CD4-positive, alpha-beta T cell treated with Interleukin-1 beta for 1 hour (primary cell): ENCODE results near the gene KIAA1671.

ENCODE experiments used
- DNase-seq, 2 donors: peaks; one replicate each; pipeline ENCODE4 v3.0.0-alpha.2; 2020 to 2022

Gene KIAA1671

DNA sequence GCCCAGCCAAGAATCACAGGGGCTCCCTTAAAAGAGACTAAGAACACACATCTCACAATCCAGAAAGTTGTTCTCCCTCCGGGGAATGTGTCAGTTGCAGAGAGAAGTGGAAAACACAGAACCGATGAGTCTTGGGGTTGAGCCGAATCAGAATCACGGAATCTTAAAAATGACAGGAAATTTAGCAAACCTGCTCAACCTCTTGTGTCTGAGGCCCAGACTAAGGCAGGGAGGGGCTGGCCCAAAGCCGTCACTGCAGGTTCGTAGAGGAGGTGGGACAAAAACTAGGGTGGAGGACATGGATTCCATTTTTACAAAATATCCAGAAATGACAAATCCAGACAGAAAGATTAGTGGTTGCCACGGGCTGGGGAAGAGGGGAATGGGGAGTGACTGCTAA is 63.8 kb downstream of the KIAA1671 start:
- DNase-seq = no peak

DNA sequence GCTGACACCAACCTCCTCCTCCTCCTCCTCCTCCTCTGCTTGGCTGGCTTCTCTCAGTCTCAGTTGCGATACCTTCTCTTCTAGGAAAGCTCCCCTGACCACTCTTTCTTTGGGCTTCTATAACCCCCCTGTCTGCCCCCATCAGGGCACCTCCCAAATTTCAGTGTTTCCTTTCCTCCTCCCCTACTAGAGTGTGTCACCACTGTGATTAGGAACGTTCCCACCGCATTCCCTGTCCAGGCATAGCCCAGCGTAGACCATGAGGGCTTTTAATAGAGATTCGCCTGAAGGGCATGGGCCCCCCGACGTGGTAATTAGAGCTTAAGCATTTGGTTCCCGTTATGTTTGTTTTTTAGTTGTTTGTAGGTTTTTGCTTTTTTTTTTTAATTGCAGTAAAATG is 65.5 kb downstream of the KIAA1671 start:
- DNase-seq = no peak

DNA sequence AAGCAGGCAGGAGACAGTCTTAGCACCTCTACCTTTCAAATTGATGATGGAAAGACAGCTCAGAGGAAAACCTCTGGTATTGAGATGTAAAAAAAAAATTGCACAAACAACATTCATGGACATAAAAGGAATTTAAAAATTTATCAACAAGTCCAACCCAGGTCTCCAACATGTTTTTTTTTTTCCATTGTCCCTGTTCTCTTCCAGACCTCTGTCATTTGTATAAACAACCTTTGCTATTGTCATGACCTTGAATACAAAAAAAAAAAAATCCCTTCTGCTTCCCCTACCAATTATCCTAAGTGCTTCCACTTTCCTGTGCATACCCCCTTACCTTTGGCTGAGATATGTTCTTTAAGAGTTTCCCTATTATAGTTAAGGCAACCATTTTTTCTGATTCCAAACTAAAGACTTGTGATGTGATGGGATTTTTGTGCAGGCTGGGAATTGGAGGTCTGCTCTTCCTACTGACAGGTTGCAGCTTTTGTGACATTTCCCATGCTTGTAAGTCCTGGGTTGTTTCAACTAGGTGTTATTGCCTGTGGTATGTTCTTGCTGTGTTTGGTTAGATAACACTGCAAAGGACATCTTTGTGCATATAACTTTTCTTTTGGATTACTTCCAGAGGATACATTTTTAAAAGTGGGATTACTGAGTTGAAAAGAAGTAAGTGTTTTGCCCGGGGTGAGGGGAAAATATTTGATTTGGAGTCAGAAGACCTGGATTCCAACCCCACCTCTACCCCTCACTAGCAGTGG is 67.1 kb downstream of the KIAA1671 start:
- no peak for DNase-seq

DNA sequence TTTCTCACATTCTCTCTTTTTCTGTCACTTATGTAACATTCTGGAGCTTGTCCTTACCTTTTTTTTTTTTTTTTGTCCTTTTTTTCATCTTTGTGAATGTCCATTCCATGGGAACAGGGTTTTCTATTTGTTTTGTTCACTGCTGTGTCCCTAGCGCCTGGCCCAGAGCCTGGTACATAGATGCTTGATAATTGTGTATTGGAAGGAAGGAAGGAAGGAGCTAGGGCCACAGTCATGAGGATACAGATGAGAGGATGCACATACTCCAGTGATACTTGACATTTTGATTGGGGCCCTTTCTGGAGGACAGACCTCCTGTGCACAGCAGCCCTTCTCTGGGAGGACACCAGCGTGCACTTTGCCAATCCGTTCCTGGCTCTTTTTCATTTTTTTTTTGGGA is 68.9 kb downstream of the KIAA1671 start:
- no peak for DNase-seq

DNA sequence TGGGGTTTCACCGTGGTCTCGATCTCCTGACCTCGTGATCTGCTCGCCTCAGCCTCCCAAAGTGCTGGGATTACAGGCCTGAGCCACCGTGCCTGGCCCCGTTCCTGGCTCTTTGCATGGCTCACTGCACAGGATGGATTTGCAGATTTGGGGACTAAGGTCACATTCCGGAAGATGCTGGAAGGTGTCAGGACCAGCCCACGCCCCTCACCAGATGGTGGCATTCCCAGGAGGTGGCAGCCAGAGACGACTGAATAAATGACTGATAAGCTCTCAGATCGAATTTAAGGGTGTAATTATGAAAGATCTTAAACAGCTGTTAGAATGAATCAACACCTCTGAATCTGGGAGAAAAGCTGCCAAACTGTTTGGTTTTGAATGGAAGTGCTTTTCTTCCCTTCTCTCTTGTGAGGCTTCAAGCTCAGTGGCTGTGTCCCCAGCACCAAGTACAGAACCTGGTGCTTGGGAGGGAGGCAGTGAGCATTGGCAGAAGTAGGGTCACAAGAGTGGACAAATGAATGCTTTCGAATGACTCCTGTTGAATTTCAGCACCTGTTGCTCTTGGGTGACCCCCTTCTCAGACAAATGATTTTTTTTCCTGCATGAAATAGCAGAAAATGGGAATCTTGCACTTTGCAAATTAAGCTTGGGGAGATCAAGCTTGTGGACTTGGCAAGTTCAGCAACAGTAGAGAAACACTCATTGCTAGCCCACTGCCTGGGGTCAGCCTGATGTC is 69.6 kb downstream of the KIAA1671 start:
- no peak for DNase-seq

DNA sequence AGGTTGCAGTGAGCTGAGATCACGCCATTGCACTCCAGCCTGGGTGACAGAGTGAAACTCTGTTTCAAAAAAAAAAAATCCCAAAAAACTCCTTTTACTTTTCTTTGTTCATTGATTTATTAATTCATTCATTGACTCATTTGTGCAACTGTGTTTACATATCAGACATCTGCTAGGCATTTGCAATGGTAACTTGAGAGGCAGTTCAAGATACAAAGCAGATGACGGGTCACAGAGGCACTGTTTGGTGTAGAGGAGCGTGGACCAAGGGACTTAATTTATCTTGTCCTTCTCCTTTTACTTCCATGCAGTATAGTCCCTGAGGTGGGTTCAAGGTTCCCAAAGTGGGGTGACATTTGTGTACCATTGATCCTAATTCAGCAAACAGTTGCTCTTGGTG is 71.4 kb downstream of the KIAA1671 start:
- DNase-seq = no peak

DNA sequence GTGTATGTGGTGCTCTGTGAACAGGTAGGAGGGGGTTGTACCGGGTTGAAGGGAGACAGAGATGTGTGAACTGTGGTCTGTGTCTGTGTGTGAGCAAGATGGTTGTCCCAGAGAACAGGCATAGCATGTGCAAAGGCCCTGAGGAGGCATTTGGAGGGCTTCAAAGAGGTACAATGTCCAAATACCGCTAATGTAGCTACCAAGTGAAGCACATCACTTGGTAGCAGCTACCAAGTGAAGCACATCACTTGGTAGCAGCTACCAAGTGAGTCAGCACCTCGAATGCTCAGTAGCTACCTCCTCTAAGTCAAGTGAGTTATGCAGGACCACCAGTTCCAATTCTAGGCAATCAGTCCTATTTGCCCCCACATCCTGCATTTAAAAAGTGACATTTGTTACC is 72.4 kb downstream of the KIAA1671 start:
- DNase-seq = no peak

DNA sequence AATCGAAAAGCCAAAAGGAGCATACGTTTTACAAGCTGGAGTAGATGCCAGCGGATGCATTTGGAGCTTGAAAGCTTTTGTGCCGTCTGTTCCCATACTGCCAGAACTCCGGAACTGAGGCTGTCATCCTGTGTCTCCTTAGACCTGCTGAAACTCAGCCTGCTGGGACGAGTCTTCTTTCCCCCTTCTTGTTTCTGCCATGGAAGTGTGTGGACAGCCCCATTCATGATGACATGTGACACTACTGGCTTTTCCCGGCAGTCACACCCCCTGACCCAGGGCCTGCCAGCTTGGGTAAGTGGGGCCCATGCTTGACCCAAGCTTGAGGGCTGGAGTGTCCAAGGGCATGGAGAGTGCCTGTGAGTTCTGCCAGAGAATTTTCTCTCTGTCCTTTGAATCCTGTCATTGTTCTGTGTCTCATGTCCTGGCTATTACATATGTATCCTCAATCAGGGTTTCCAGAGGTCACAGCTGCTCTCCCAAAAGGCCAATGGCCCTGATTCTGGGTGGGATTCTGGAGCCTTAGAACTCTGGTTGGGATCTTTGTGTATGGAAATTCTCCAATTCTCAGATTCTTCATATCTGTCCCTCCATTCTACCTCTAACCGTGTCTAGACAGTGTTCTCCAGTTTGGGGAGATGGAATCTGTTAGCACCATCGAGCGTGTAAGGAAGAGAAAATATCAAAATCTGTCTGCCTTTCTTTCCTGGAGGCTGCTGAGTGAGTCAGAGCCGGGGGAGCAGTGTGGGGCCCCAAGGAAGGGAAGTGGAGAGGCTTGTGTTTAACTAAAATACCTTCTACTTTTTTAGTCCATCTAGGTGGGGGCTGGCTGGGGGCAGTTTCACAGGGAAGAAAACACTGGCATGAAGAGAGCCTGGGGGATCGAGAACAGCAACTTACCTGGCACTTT is 73.2 kb downstream of the KIAA1671 start:
- no peak for DNase-seq

DNA sequence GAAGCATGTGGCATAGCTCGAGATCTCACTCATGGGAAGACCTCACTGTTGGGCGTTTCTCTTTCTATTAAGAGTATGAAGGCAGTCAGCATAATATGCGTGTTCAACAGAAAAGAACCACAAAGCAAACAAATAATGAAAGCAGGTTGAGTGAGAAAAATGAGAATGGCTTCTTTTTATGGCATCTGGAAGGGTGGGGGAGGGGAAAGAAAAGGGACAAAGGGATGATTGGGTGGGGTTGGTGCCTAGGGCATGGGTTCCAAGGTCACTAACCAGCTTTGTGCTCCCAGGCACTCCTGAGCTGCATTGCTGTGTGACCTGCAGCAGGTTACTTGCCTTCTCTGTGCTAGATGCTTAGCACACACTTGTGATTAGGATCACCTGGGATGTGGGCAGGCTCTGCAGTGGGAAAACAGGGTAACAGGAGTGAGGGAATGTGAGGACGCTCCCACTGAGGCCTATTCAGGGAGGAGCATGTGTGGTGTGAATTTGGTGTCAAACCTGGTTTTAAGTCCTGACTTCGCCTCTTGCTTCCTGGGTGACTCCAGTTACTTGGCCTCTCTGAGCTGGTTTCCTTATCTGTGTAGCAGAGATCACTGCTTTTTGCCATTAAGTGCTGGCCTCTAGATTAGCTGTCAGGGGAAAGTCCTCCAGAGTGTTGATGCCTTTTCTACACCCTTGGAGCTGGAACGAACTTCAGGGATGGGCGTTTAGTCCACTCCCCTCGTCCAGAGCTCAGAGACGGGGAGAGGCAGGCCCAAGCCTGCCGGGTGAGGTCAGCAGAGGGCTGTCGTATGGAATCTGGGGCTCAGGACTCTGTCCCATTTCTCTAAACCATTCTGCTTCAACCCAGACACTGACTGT is 74.8 kb downstream of the KIAA1671 start:
- DNase-seq = no peak

DNA sequence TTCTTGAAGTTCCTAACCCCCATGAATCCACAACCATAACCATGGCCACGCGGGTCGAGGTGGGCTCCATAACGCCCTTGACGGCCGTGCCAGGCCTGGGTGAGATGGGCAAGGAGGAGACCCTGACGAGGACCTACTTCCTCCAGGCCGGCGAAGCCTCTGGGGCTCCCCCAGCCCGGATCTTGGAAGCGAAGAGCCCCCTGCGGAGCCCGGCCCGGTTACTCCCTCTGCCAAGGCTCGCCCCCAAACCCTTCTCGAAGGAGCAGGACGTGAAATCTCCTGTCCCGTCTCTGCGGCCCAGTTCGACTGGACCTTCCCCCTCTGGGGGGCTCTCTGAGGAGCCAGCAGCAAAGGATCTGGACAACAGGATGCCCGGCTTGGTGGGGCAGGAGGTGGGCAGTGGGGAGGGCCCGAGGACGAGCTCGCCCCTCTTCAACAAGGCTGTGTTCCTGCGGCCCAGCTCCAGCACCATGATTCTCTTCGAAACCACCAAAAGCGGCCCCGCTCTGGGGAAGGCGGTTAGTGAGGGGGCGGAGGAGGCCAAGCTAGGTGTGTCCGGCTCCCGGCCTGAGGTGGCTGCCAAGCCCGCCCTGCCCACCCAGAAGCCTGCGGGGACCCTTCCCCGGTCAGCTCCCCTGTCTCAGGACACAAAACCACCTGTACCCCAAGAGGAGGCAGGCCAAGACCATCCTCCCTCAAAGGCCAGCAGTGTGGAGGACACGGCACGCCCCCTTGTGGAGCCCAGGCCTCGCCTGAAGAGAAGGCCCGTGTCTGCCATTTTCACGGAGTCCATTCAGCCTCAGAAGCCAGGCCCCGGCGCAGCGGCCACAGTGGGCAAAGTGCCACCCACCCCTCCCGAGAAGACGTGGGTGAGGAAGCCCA is 75.7 kb downstream of the KIAA1671 start:
- no peak for DNase-seq

DNA sequence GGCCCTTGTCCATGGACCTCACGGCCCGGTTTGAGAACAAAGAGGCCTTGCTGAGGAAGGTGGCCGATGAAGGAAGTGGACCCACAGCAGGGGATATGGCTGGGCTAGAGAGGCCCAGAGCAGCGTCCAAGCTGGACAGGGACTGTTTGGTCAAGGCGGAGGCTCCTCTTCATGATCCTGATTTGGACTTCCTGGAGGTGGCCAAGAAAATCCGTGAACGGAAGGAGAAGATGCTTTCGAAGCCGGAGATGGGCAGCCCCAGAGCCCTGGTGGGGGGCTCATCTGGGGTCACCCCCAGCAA is 76.3 kb downstream of the KIAA1671 start:
- DNase-seq = no peak

DNA sequence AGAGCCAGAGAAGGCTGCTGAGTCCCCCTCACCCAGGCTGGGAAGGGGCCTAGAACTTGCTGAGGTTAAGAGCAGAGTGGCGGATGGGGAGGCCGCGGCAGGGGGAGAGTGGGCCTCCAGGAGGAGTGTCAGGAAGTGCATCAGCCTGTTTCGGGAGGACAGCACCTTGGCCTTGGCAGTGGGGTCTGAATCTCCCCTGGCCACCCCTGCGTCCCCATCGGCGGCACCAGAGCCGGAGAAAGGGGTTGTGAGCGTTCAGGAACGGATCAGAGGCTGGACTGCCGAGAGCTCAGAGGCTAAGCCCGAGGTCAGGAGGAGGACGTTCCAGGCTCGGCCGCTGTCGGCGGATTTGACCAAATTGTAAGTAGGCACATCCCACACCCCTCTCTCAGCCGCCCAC is 76.7 kb downstream of the KIAA1671 start:
- DNase-seq = no peak

DNA sequence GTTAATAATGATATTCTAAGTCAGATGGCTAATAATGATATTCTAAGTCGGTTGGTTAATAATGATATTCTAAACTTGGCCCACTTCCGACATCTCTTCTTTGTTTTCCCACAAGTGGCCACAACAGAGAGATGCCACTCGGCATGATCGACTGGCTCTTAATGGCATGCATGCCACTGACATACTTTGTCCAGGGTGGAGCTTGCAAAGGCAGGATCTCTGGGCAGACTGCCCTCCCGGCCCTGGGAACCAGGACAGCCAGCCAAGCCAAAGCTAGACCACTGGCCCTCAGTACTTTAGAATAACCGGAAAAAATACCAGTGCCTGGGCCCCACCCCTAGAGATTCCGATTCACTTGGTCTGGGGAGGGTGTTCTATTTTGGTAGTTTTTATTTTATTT is 78.1 kb downstream of the KIAA1671 start:
- DNase-seq = no peak

DNA sequence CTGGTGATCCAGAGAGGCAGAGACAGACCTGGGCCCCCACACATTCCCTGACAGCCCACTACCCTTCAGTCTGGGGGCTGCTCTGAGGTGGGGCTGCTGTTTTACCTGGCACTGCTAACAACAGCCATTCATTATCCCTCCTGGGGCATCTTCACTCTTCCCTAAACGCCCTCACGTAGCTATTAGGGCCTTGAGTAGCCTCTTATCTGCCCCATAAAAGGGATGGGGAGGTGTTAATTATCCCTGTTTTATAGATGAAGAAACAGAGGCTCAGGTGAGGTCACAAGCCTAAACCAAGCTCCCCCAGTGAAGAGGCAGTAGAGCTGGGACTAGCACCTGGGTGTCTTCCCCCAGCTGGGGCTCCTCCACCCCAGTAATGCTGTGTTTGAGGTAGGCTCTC is 79.5 kb downstream of the KIAA1671 start:
- DNase-seq = no peak

DNA sequence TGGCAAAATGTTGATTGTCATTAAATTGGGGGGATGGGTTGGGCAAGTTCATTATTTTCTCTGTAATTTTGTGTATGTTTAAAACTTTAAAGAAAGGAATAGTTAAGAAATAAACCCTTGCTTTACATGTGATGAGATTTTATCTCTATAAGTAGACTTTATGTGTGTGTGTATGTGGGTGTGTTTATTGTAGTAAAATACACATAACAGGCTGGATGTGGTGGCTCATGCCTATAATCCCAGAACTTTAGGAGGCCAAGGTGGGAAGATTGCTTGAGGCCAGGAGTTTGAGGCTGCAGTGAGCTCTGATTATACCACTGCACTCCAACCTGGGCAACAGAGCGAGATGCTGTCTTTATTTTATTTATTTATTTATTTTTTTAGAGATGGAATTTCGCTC is 83.2 kb downstream of the KIAA1671 start:
- no peak for DNase-seq

DNA sequence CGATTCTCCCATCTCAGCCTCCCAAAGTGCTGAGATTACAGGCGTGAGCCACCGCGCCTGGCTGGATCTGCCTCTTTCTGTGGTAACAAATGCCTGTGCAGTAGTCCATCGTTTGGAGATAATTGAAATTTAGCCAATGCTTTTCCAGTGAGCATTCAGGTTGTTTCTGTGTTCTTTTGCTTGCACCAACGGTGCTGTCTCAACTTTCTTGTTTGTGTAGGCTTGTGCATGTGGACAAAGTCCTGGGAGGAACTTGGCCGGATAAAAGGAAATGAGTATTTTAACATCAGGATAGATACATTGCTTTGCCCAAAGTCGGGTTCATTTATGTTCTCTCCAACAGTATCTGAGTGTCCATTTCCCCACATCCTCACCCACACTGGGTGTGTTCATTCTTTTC is 85.7 kb downstream of the KIAA1671 start:
- no peak for DNase-seq

DNA sequence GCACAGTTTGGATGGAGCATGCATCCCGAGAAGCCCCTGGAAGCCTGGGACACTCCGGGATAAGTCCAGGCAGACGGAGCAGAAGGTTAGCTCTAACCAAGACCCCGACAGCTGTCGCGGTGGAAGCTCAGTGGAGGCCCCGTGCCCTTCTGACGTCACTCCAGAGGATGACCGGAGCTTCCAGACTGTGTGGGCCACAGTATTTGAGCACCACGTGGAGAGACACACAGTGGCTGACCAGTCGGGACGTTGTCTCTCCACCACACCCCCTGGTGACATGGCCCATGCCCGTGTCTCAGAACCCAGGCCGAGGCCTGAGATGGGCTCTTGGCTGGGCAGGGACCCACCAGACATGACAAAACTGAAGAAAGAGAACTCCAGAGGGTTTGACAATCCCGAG is 86.3 kb downstream of the KIAA1671 start:
- no peak for DNase-seq

DNA sequence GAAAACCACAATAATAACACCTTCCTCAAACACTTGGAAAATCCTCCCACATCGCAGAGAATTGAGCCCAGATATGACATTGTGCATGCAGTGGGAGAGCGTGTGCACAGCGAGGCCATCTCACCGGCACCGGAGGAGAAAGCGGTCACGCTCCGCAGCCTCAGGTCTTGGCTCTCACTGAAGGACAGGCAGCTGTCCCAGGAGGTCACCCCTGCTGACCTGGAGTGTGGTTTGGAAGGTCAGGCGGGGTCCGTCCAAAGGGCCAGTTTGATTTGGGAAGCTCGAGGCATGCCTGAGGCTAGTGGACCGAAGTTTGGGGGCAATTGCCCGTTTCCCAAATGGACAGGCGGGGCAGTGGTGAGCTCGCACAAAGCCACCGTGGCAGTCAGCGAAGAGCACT is 86.7 kb downstream of the KIAA1671 start:
- DNase-seq = no peak

DNA sequence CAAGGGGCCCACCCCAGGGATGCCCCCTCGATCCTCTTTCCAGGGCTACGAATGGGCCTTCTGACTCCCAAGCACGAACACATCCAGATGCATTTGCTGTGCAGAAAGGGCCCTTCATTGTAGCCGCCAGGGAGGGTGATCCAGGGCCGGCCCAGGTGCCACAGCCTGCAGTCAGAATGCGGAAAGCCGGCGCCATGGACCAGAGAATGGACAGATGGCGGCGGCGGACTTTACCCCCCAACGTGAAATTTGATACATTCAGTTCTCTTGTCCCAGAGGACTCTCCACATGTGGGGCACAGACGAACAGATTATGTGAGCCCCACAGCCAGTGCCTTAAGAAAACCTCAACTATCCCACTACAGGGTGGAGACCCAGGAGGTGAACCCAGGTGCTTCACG is 87.2 kb downstream of the KIAA1671 start:
- DNase-seq = no peak

DNA sequence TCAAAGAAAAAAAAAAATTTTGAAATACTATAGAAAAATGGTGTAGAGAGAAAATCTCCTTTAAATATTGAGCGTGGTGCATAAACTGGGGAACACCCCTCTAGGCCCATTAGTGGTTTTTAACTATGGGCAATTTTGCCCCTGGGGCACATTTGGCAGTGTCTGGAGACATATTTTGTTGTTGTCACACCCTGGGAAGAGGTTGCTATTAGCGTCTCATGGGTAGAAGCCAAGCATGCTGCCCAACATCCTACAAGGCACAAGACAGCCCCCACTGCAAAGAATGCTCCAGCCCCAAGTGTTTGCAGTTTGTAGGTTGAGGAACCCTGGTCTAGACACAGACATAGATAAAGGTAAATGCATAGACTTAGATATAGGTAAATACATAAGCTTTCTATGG is 92.6 kb downstream of the KIAA1671 start:
- no peak for DNase-seq

DNA sequence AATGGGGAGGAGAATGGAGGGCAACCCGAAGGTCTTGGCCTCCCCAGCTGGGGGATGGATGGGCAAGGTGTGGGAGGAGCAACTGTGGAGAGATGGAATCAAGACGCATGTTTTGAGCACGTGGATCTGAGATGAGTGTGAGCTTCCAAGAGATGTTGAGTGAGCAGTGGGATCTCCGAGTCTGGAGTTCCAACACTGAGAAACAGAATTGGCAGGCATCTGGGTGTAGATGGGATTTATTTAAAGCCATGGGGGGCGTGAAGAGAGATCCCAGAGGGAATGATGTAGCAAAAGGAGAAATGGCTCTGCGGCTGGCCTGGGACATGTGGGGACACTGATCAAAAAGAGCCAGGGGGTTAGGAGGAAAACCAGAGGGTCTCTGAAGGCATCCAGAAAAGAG is 95.6 kb downstream of the KIAA1671 start:
- no peak for DNase-seq
